ENCODE results near the gene ANKRD10.

Gene ANKRD10

DNA sequence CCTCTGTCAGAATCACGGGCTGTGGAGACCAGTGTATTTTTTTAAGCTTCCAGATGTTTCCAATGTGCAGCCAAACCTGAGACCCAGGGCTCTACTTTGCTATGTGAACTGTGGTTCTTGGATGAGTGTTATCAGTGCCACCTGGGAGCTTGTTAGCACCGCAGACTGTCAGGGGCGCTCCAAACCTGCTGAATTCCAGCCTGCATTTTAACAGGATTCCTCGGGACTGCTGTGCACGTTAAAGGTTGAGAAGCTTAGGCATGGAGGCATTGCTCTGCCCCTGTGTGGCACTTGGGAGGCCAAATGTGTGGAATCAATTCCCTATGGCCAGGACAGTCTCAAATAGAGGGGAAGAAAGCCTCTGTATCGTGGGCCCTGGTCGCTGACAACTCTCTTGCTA, 80.3 kb downstream of the ANKRD10 start:
- TF ChIP-seq, protein P1, sequence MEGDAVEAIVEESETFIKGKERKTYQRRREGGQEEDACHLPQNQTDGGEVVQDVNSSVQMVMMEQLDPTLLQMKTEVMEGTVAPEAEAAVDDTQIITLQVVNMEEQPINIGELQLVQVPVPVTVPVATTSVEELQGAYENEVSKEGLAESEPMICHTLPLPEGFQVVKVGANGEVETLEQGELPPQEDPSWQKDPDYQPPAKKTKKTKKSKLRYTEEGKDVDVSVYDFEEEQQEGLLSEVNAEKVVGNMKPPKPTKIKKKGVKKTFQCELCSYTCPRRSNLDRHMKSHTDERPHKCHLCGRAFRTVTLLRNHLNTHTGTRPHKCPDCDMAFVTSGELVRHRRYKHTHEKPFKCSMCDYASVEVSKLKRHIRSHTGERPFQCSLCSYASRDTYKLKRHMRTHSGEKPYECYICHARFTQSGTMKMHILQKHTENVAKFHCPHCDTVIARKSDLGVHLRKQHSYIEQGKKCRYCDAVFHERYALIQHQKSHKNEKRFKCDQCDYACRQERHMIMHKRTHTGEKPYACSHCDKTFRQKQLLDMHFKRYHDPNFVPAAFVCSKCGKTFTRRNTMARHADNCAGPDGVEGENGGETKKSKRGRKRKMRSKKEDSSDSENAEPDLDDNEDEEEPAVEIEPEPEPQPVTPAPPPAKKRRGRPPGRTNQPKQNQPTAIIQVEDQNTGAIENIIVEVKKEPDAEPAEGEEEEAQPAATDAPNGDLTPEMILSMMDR (conservative IDR thresholded peaks at IDR 0.05), result no peak
- H3K27ac ChIP-seq, result peak overlapping the region; percentile 99

DNA sequence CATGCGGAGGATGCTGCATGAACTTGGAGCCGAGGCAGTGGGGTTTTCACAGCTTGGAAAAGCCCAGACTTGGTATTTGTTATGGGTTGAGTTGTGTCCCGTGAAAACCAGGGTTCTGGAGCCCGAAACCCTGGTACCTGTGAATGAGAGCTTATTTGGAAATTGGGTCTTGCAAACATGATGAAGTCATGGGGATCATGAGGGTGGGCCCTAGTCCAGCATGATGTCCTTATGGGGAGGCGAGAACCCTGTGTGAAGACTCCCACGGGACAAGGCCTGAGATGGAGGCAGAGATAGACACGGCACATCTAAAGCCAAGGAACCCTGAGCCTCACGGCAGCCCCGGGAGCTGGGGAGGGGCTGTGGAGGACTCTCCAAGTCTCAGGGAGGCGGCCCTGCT, 82.3 kb downstream of the ANKRD10 start:
- peak overlapping the region; percentile 5; the same call in 1 of the 2 replicates for H3K27ac ChIP-seq
- TF ChIP-seq, protein P1 (conservative IDR thresholded peaks at IDR 0.05), result no peak

DNA sequence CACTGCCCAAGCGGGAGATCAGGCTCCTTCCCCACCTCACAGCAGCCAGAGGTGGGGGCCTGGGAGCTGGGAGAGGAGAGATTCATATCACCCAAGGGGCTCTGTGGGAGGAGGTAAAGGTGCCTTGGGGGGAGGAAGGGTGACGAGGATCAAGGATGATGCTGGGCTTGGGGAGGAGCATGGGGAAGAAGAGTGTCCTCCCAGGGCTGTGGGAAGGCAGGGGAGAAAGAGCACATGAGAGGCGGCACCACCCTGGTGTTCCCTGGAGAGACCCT, 82.7 kb downstream of the ANKRD10 start:
- H3K27ac ChIP-seq, result peak overlapping the region; percentile 5; the same call in 1 of the 2 replicates
- TF ChIP-seq, protein P1 (conservative IDR thresholded peaks at IDR 0.05), result no peak

DNA sequence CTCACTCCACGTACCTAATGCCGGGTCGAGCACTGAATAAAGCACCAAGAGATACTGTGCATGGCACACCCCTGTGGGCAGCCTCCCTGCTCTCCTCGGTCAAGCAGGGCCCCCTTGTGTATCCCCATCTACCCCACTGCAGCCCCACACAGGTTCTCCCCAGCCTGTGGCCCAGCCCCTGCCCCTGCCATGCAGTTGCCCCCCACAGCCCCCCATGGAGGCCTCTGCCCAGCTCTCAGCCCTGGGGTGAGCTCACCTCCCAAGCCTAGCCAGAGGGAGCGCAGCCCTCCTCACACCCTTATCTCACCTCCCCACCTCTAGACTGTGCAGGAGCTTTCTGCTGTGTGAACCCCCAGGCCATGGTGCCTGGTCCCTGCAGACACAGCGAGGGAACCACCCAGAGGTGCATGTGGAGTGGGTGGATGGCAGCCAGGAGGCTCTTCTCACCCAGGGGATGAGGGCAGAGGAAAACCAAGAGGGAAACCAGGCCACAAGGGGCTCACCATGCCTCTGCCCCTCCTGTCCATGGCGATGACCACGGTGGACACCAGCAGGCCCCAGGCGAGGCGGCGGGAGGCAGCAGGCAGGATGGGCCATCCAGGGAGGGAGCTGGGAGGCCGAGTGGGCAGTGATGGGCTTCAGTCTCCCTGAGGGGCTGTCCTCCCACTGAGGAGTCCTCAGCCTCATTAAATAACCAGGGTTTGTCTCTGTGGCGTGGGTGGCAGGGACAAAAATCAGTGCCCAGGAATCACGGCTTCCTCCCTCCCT, 83.2 kb downstream of the ANKRD10 start:
- peak overlapping the region; percentile 5; the same call in 1 of the 2 replicates for H3K27ac ChIP-seq
- TF ChIP-seq, protein P1 (conservative IDR thresholded peaks at IDR 0.05), result no peak

DNA sequence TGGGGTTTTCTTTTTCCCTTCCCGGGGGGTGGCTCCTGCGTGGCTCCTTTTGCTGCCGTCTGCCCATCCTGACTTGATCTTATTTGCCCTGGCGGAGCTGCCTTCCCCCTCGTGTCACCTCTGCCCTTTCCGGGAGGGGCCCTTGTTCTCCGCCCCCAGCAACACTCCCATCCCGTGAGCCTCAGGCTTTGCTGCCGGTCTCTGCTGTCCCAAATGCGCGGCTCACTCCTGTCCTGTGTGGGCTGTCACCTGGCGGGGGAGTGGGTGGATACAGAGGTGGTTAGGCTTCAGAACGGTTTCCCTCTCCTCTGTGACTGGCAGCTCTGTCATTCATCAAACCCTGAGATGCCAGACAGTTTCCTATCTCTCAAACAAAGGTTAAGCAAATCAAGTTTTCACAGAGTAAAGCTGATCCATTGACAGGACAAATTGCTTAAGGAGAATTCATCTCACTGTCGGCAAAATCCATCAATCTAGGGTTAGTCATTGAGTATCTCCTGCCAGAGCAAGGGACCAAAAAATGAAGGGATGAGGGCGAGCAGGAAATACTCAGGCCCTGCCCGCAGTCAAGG, 84.0 kb downstream of the ANKRD10 start:
- H3K27ac ChIP-seq, result peak overlapping the region; percentile 0; the same call in 1 of the 2 replicates
- TF ChIP-seq, protein P1 (conservative IDR thresholded peaks at IDR 0.05), result no peak

DNA sequence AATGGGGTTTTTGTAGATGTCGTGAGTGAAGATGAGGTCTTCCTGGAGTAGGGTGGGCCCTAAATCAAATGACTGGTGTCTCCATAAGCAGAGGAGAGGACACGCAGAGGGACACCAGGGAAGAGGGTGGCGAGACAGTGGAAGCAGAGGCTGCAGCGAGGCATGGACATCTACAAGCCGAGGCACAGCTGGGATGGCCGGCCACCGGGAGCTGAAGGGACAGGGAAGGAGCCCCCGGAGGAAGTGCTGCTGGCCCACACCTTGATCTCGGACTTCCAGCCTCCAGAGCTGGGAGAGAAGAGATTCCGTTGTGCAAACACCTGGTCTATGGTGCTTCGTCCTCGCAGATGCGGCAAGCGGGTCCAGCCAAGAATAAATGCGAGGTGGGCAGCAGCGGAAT, 84.5 kb downstream of the ANKRD10 start:
- TF ChIP-seq, protein P1 (conservative IDR thresholded peaks at IDR 0.05), result no peak
- H3K27ac ChIP-seq, result peak overlapping the region; percentile 0; the same call in 1 of the 2 replicates

DNA sequence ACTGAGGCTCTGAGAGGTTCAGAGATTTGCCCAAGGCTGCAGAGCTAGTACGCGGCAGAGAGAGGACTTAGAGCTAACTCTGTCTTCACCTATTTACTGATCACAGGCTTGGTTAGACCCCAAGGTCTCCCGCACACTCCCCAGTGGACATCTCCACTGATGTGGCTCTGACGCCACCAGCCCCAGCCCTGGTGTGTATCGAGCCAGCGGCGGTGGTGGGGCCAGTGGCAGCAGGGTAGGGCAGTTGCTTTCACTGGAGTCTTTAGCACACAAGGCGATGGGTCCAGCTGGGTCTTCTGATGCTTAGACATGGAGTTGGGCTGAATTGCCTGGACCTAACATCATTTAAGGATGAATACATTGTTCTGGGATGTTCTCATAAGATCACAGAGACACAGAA, 85.4 kb downstream of the ANKRD10 start:
- H3K27ac ChIP-seq, result no peak overlapping the region
- TF ChIP-seq, protein P1 (conservative IDR thresholded peaks at IDR 0.05), result no peak
